DND-41 (cell line): ENCODE measurements around the gene ZNF740.

Experiments
- ATAC-seq: fragments of 200-7000 bp; cut with Tn5 transposase; 3 replicates; pipeline ENCODE4 v1.9.1; 2021; ENCODE audit warnings: low read depth; ENCODE audit not compliant: insufficient read depth
- DNase-seq: peaks from one replicate; pipeline ENCODE4 v3.0.0-alpha.2; 2020
- H2AFZ ChIP-seq: 2 replicates; pipeline ENCODE4 v1.6.0; 2012; ENCODE audit warnings: low read depth, low read length
- H3K27ac ChIP-seq: 2 replicates; pipeline ENCODE4 v1.5.1; 2012; ENCODE audit warnings: low read length, inconsistent platforms
- H3K27me3 ChIP-seq: fragments of 200-600 bp; sonication (generic); 2 replicates; pipeline ENCODE4 v1.6.0; 2012; ENCODE audit warnings: low read length, mild to moderate bottlenecking, inconsistent platforms; ENCODE audit not compliant: insufficient read depth, poor library complexity
- H3K36me3 ChIP-seq: 2 replicates; pipeline ENCODE4 v1.5.1; 2012; ENCODE audit warnings: low read length, inconsistent platforms; ENCODE audit not compliant: insufficient read depth
- H3K4me1 ChIP-seq: 2 replicates; pipeline ENCODE4 v1.5.1; 2012; ENCODE audit warnings: mild to moderate bottlenecking, low read length; ENCODE audit not compliant: insufficient read depth
- H3K4me2 ChIP-seq: 2 replicates; pipeline ENCODE4 v1.6.0; 2012; ENCODE audit warnings: mild to moderate bottlenecking, moderate library complexity, low read length, inconsistent platforms; ENCODE audit not compliant: insufficient read depth
- H3K4me3 ChIP-seq, 2 experiments: fragments of 200-600 bp in 1 of 2; shearing (Covaris generic) in 1 of 2; 2 replicates each; pipeline ENCODE4 v1.5.1; 2012 to 2016; ENCODE audit warnings: inconsistent platforms in 2 of 2, low read length in 2 of 2, mild to moderate bottlenecking in 2 of 2, low read depth in 1 of 2, moderate library complexity in 1 of 2
- H3K79me2 ChIP-seq: 2 replicates; pipeline ENCODE4 v1.6.0; 2012; ENCODE audit warnings: low read length, inconsistent platforms; ENCODE audit not compliant: insufficient read depth
- H3K9ac ChIP-seq: 2 replicates; pipeline ENCODE4 v1.6.0; 2012; ENCODE audit warnings: low read depth, mild to moderate bottlenecking, inconsistent platforms, low read length, moderate library complexity
- H3K9me3 ChIP-seq: 2 replicates; pipeline ENCODE4 v1.5.1; 2012; ENCODE audit warnings: low read length, moderate library complexity, mild to moderate bottlenecking, inconsistent platforms; ENCODE audit not compliant: insufficient read depth, severe bottlenecking
- H4K20me1 ChIP-seq: 2 replicates; pipeline ENCODE4 v1.6.0; 2012; ENCODE audit warnings: low read length; ENCODE audit not compliant: insufficient read depth
- CTCF ChIP-seq: IDR thresholded peaks from 2 replicates; pipeline ENCODE4 v1.5.1; 2012; ENCODE audit warnings: borderline replicate concordance, low read length, moderate library complexity, mild to moderate bottlenecking; ENCODE audit not compliant: poor library complexity, severe bottlenecking; ENCODE audit errors: extremely low read depth
- EZH2 ChIP-seq: IDR thresholded peaks from 3 replicates; pipeline ENCODE4 v1.6.1; 2012; ENCODE audit warnings: borderline replicate concordance, low read depth, mild to moderate bottlenecking, moderate library complexity, low read length, inconsistent platforms; ENCODE audit not compliant: severe bottlenecking

The ZNF740 gene

GRCh38 chr12:53192531-53193021 lies 12.1 kb downstream of the ZNF740 start:
- H3K27me3 ChIP-seq = no peaks in the 10 kb centered on the region
- no peak for ATAC-seq

GRCh38 chr12:53193040-53193439 lies 12.5 kb downstream of the ZNF740 start:
- H3K79me2 ChIP-seq = no peaks in the 10 kb centered on the region
- H3K27ac ChIP-seq = no peak overlapping the region
- H3K4me3 ChIP-seq = no peak overlapping the region
- H2AFZ ChIP-seq = no peak overlapping the region
- no peaks in the 10 kb centered on the region for H3K4me1 ChIP-seq
- no peaks in the 10 kb centered on the region for H3K9me3 ChIP-seq
- H3K27me3 ChIP-seq = no peaks in the 10 kb centered on the region
- H3K4me2 ChIP-seq = no peak overlapping the region
- H4K20me1 ChIP-seq = peaks cover 4% of the 10 kb centered on the region; the same call in 1 of the 2 replicates
- peaks cover 24% of the 10 kb centered on the region for H3K36me3 ChIP-seq
- DNase-seq = no peak
- TF ChIP-seq EZH2 (no peak), CTCF (no peak)
- H3K9ac ChIP-seq = no peak overlapping the region
- ATAC-seq = no peak

More at GRCh38 chr12:53192531-53193021, 12.1 kb downstream of the ZNF740 start:
- H3K4me2 ChIP-seq = no peak overlapping the region
- H3K27ac ChIP-seq = no peak overlapping the region
- no peaks in the 10 kb centered on the region for H3K9me3 ChIP-seq
- H2AFZ ChIP-seq = no peak overlapping the region
- peaks cover 6% of the 10 kb centered on the region; the same call in 1 of the 2 replicates for H4K20me1 ChIP-seq
- H3K4me3 ChIP-seq = no peak overlapping the region
- no peak overlapping the region for H3K9ac ChIP-seq
- DNase-seq = no peak
- peaks cover 29% of the 10 kb centered on the region for H3K36me3 ChIP-seq
- no peaks in the 10 kb centered on the region for H3K4me1 ChIP-seq
- TF ChIP-seq EZH2 (no peak), CTCF (no peak)
- H3K79me2 ChIP-seq = no peaks in the 10 kb centered on the region

DNA sequence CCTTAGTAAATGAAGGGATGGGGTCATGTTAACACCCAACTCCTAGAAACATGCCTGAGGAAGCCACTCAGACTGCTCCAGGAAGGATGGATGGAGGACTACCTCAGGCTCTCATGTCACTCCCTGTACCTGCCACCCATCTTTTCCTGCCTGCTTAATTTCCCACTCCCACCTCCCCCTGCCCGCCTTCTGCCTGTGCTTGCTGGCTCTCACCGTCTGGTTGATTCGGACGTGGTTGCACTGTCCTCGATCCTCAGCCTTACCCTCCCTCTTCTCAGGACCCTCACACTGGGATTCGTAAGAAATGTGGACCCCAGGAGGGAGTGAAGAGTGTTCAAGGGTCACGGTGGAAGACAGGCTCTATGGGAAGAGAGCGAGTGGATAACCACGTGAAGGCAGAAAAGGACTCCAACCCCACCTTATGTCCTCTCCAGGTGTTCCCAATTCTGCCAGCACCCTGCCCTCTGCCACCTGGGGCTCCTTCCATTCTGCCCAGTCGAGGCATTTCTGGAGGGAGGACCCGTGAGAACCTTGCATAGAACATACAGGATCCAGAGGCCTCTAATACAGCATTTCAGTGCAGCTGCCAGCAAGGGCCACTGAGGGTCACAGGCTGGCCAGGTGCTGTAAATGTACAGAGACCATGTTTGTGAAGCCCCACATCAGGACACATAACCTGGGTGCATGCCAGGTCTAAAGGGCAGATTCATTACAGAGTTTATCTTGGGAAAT lies 13.6 kb downstream of the ZNF740 start:
- Histone ChIP-seq H2AFZ (no peak overlapping the region), H3K79me2 (no peaks in the 10 kb centered on the region), H4K20me1 (0 out of 2 replicates have a peak, but pooled peaks cover 3% of the 10 kb centered on the region), H3K36me3 (peaks cover 13% of the 10 kb centered on the region), H3K27me3 (no peaks in the 10 kb centered on the region), H3K4me1 (peaks cover 5% of the 10 kb centered on the region; the same call in 1 of the 2 replicates), H3K4me2 (no peak overlapping the region), H3K4me3 (no peak overlapping the region), H3K9me3 (no peaks in the 10 kb centered on the region), H3K9ac (no peak overlapping the region), H3K27ac (no peak overlapping the region)
- no peak for TF ChIP-seq CTCF
- no peak for TF ChIP-seq EZH2
- no peak for DNase-seq
- no peak for ATAC-seq
